Measurements from ENCODE around the gene FABP2.

DNA sequence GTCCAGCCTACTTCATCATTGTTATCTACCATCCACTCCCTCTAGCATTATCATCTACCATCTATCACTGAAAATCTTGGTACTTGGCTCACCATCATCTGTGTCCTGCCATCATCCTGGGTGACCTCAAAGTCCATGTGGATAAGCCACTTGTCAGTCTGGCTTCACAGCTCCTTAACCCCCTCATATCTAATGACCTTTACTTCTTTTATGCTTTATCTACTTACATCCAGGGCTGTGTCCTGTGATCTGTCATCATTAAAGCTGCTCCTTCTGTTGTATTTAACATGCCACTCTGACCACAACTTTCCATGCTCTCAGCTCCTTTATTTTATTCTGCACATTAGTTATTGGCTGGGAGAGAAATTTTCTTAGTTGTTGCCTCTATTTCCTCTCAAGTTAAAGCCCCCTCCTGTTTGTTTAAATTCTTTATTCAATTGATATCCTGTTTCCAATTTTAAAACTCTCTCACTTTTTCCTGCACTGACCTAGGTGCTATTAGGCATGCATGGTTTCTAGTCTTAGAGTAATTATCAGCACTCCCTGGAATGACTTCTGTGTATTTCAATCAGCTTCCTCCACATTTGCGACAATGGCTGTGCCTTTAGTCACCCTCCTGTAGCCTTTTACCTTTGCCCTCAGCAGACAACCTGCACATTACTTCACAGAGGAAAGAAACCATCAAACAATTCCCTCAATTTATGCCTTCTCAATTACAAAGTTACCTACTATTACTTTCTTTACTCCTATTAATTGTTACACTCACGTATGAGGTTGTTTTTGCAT is 8.1 kb upstream of the FABP2 start:
- TF ChIP-seq TAF1 (IDR thresholded peaks at IDR 0.05; ENCODE audit: borderline replicate concordance, insufficient read depth, low read length) (no peak), SIN3A (IDR thresholded peaks at IDR 0.05; ENCODE audit: borderline replicate concordance, insufficient read depth, low read length) (no peak), POLR2AphosphoS5 (IDR thresholded peaks at IDR 0.05; ENCODE audit: low read depth, low read length) (no peak), FOXP2 (optimal IDR thresholded peaks at IDR 0.05; ENCODE audit: borderline replicate concordance, extremely low read depth, extremely low read length, insufficient read depth) (no peak)
- TF ChIP-seq, protein P1, sequence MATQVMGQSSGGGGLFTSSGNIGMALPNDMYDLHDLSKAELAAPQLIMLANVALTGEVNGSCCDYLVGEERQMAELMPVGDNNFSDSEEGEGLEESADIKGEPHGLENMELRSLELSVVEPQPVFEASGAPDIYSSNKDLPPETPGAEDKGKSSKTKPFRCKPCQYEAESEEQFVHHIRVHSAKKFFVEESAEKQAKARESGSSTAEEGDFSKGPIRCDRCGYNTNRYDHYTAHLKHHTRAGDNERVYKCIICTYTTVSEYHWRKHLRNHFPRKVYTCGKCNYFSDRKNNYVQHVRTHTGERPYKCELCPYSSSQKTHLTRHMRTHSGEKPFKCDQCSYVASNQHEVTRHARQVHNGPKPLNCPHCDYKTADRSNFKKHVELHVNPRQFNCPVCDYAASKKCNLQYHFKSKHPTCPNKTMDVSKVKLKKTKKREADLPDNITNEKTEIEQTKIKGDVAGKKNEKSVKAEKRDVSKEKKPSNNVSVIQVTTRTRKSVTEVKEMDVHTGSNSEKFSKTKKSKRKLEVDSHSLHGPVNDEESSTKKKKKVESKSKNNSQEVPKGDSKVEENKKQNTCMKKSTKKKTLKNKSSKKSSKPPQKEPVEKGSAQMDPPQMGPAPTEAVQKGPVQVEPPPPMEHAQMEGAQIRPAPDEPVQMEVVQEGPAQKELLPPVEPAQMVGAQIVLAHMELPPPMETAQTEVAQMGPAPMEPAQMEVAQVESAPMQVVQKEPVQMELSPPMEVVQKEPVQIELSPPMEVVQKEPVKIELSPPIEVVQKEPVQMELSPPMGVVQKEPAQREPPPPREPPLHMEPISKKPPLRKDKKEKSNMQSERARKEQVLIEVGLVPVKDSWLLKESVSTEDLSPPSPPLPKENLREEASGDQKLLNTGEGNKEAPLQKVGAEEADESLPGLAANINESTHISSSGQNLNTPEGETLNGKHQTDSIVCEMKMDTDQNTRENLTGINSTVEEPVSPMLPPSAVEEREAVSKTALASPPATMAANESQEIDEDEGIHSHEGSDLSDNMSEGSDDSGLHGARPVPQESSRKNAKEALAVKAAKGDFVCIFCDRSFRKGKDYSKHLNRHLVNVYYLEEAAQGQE (IDR thresholded peaks at IDR 0.05; ENCODE audit: insufficient read depth in 1 of 2, low read depth in 2 of 2, low read length in 2 of 2), result no peak
